SW480 (cell line): ENCODE results near the gene KANK2.
"Not testable (repeated sequence)": the region's sequence is repeated elsewhere in the genome, so short reads cannot be mapped to it uniquely, and the experiment has no call there.

ENCODE experiments used
- DNase-seq: peaks from one replicate; pipeline ENCODE4 v3.0.0-alpha.2; 2016; ENCODE audit warnings: low spot score

KANK2 gene

GRCh38 chr19:11196406-11197287, 698 bp downstream of the KANK2 start:
- DNase-seq = no peak

- DNase-seq = no peak
Measured at GRCh38 chr19:11195681-11196080, 1.7 kb downstream of the KANK2 start.

- DNase-seq = no peak
Measured at GRCh38 chr19:11194656-11195558, 2.4 kb downstream of the KANK2 start.

GRCh38 chr19:11194173-11194572, 3.2 kb downstream of the KANK2 start:
- no peak for DNase-seq

- DNase-seq = no peak
Measured at GRCh38 chr19:11192957-11193939, 4.1 kb downstream of the KANK2 start.

GRCh38 chr19:11191934-11192333, 5.4 kb downstream of the KANK2 start:
- DNase-seq = no peak

GRCh38 chr19:11191273-11191755, 6.0 kb downstream of the KANK2 start:
- DNase-seq = peak; percentile 55

- no peak for DNase-seq
Measured at GRCh38 chr19:11190501-11190900, 6.8 kb downstream of the KANK2 start.

GRCh38 chr19:11187441-11187840, 9.9 kb downstream of the KANK2 start:
- no peak for DNase-seq

- DNase-seq = no peak
Measured at GRCh38 chr19:11182994-11183393, 14.4 kb downstream of the KANK2 start.

- no peak for DNase-seq
Measured at GRCh38 chr19:11181488-11181887, 15.9 kb downstream of the KANK2 start.

- DNase-seq = not testable (repeated sequence)
Measured at GRCh38 chr19:11180975-11181374, 16.4 kb downstream of the KANK2 start.

GRCh38 chr19:11180346-11180745, 17.0 kb downstream of the KANK2 start:
- no peak for DNase-seq

GRCh38 chr19:11179716-11180297, 17.5 kb downstream of the KANK2 start:
- no peak for DNase-seq

GRCh38 chr19:11179145-11179465, 18.2 kb downstream of the KANK2 start:
- not testable (repeated sequence) for DNase-seq

GRCh38 chr19:11177592-11177991, 19.8 kb downstream of the KANK2 start:
- DNase-seq = no peak

GRCh38 chr19:11176466-11177193, 20.7 kb downstream of the KANK2 start:
- DNase-seq = no peak

GRCh38 chr19:11175920-11176319, 21.4 kb downstream of the KANK2 start:
- DNase-seq = no peak

GRCh38 chr19:11174336-11174735, 23.0 kb downstream of the KANK2 start:
- no peak for DNase-seq

- DNase-seq = no peak
Measured at GRCh38 chr19:11173516-11174155, 23.7 kb downstream of the KANK2 start.
